Mesendoderm (in vitro differentiated cells): Measurements from ENCODE around the gene ZNF615.
"Not testable (repeated sequence)": the region's sequence is repeated elsewhere in the genome, so short reads cannot be mapped to it uniquely, and the experiment has no call there.

Experiments used
- DNase-seq: peaks from one replicate; pipeline ENCODE4 v3.0.0; 2013
- H2AK5ac ChIP-seq: 2 replicates; pipeline ENCODE4 v1.6.1; 2013; ENCODE audit warnings: low read length, inconsistent platforms
- H2BK120ac ChIP-seq: 2 replicates; pipeline ENCODE4 v1.6.1; 2013; ENCODE audit warnings: low read depth, mild to moderate bottlenecking, low read length, moderate library complexity, mixed read lengths
- H2BK15ac ChIP-seq: replicated peaks from 2 replicates; pipeline ENCODE4 v1.6.1; 2013; ENCODE audit warnings: low read depth, mild to moderate bottlenecking, moderate library complexity
- H2BK5ac ChIP-seq: 2 replicates; pipeline ENCODE4 v1.6.1; 2013; ENCODE audit warnings: low read length, inconsistent platforms
- H3K18ac ChIP-seq: 2 replicates; pipeline ENCODE4 v1.6.1; 2013; ENCODE audit warnings: mild to moderate bottlenecking, low read length, mixed read lengths
- H3K23ac ChIP-seq: one replicate; pipeline ENCODE4 v1.6.1; 2013; ENCODE audit warnings: low read length
- H3K27ac ChIP-seq: 2 replicates; pipeline ENCODE4 v1.5.1; 2013; ENCODE audit warnings: low read depth, mild to moderate bottlenecking, inconsistent platforms, low read length, moderate library complexity
- H3K27me3 ChIP-seq: 2 replicates; pipeline ENCODE4 v1.6.1; 2013; ENCODE audit warnings: low read length, control low read depth, mild to moderate bottlenecking, inconsistent platforms; ENCODE audit not compliant: insufficient read depth, poor library complexity
- H3K36me3 ChIP-seq: 2 replicates; pipeline ENCODE4 v1.6.1; 2013; ENCODE audit warnings: low read length, inconsistent platforms; ENCODE audit not compliant: control insufficient read depth, insufficient read depth
- H3K4ac ChIP-seq: one replicate; pipeline ENCODE4 v1.6.1; 2013; ENCODE audit warnings: low read depth, mild to moderate bottlenecking, low read length, moderate library complexity
- H3K4me1 ChIP-seq: 2 replicates; pipeline ENCODE4 v1.6.1; 2013; ENCODE audit warnings: low read depth, low read length, inconsistent platforms; ENCODE audit not compliant: control insufficient read depth
- H3K4me2 ChIP-seq: 2 replicates; pipeline ENCODE4 v1.6.1; 2013; ENCODE audit warnings: low read length
- H3K4me3 ChIP-seq: 2 replicates; pipeline ENCODE4 v1.5.1; 2013; ENCODE audit warnings: mild to moderate bottlenecking, low read length
- H3K56ac ChIP-seq: one replicate; pipeline ENCODE4 v1.6.1; 2013; ENCODE audit warnings: low read length
- H3K79me1 ChIP-seq: 2 replicates; pipeline ENCODE4 v1.6.1; 2013; ENCODE audit warnings: low read length, inconsistent platforms
- H3K79me2 ChIP-seq: 2 replicates; pipeline ENCODE4 v1.6.1; 2013; ENCODE audit warnings: mild to moderate bottlenecking, low read length; ENCODE audit not compliant: control insufficient read depth, insufficient read depth
- H3K9ac ChIP-seq: 2 replicates; pipeline ENCODE4 v1.6.1; 2013; ENCODE audit warnings: low read length, inconsistent platforms
- H4K5ac ChIP-seq: one replicate; pipeline ENCODE4 v1.6.1; 2013; ENCODE audit warnings: low read length
- H4K8ac ChIP-seq: one replicate; pipeline ENCODE4 v1.6.1; 2013; ENCODE audit warnings: low read depth, mild to moderate bottlenecking, control low read depth, low read length, moderate library complexity
- WGBS: extraction: QIAGEN DNeasy Blood & Tissue Kit; methylation state at CpG from one replicate; pipeline ENCODE4 v1.1.7; 2013; ENCODE audit warnings: low lambda C conversion rate, missing lambda C conversion rate; ENCODE audit not compliant: insufficient coverage; ENCODE audit errors: extremely low coverage; 5-methylcytosine and 5-hydroxymethylcytosine counted together

ZNF615 gene

DNA sequence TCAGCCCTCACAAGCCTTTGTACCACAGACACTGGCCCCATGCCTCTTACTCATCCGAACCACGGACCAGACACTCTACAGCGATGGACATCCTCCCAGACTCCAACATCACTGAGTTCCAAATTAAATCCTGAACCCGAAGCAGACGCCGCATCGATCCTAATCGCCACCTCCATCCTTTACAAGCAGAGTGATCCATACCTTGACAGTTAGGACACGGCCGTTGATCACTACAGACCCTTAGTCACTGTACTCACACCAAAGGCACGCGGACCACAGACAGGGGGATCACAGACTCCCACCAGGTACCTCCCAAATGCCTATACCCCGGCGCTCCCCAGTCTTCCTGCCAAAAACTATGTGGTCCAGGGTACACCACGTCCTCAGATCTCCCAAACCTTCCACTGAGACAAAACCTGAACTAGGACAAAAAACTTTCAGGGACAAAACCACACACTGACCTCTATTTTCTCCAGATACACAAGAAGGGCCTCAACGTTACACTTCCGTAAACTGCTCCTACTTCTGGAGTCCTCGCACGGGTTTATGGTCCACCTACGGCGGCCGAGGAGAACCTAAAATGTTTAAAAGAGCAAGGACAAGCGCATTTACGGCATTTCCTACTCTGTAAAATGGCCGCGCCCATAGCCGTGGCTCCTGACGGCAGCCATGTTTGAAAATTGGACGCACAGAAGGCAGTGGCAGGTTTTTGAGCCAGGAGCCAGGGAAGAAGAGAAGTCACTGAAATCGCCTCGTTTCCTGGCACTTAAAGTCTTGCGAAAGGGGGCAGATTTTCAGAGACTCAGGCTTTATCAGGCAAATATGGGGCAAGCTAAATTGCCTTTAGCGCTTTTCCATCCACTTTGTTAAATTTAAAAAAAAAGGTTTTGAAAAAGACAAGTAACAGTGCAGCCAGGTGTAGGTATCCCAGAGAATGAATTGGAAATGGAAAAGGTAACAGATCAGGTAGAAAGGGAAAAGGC, 21.4 kb downstream of the ZNF615 start, which contains the start of gene ZNF350:
TSS of gene ZNF350 (minus strand) at position 532 of the 983 bp plus-strand sequence. CDS start 12,480 bp downstream, outside the sequence.
- Histone ChIP-seq H2BK5ac (peak within 1 kb of the TSS; percentile 41), H4K8ac (no peak within 1 kb of the TSS), H3K27ac (no peak within 1 kb of the TSS)

DNA sequence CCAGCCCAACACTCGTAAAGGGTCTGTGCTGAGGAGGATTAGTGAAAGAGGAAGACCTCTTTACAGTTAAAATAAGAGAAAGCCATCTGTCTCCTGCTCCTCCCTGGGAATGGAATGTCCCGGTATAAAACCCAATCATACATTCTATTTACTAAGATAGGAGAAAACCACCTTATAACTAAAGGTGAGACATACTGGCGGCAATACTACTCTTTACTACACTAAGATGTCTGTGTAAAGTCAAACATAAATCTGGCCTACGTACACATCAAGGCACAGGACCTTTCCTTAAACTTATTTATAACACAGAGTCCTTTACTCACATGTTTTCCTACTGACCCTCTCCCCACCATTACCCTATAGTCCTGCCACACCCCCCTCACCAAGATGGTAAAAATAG, 24.6 kb downstream of the ZNF615 start:
- peaks cover 11% of the 10 kb centered on the region for H3K79me2 ChIP-seq
- H3K27ac ChIP-seq = no peak overlapping the region
- H4K5ac ChIP-seq = no peak overlapping the region
- H4K8ac ChIP-seq = no peak overlapping the region
- no peak overlapping the region for H3K4me2 ChIP-seq
- no peaks in the 10 kb centered on the region for H3K4me1 ChIP-seq
- H3K23ac ChIP-seq = no peak overlapping the region
- no peak overlapping the region for H3K4ac ChIP-seq
- no peaks in the 10 kb centered on the region for H3K27me3 ChIP-seq
- H3K79me1 ChIP-seq = peaks cover 4% of the 10 kb centered on the region
- no peak overlapping the region for H2BK5ac ChIP-seq
- no peak overlapping the region for H3K9ac ChIP-seq
- H3K36me3 ChIP-seq = no peaks in the 10 kb centered on the region
- WGBS = no CpG with 5 or more reads among the region's 4 CpGs
- H2BK120ac ChIP-seq = no peak overlapping the region
- H3K18ac ChIP-seq = no peak overlapping the region
- H2AK5ac ChIP-seq = no peak overlapping the region
- no peak overlapping the region for H2BK15ac ChIP-seq
- no peak overlapping the region for H3K4me3 ChIP-seq
- no peak for DNase-seq
- no peak overlapping the region for H3K56ac ChIP-seq

More for the DNA sequence above, 21.4 kb downstream of the ZNF615 start, which contains the start of gene ZNF350:
- Histone ChIP-seq H3K9ac (peak within 1 kb of the TSS; percentile 64), H2BK120ac (no peak within 1 kb of the TSS), H3K4me3 (peak within 1 kb of the TSS; percentile 91), H3K18ac (no peak within 1 kb of the TSS), H3K4me1 (no peaks in the 10 kb centered on the region), H2BK15ac (no peak within 1 kb of the TSS), H3K23ac (no peak within 1 kb of the TSS), H4K5ac (peak within 1 kb of the TSS; percentile 56), H3K79me1 (peaks cover 4% of the 10 kb centered on the region), H3K4ac (no peak within 1 kb of the TSS), H3K4me2 (peak within 1 kb of the TSS; percentile 77), H2AK5ac (no peak within 1 kb of the TSS), H3K79me2 (peaks cover 8% of the 10 kb centered on the region), H3K56ac (peak within 1 kb of the TSS; percentile 92), H3K27me3 (no peaks in the 10 kb centered on the region), H3K36me3 (no peaks in the 10 kb centered on the region)
- peak; percentile 98 for DNase-seq
- WGBS = no CpG with 5 or more reads among the region's 33 CpGs

DNA sequence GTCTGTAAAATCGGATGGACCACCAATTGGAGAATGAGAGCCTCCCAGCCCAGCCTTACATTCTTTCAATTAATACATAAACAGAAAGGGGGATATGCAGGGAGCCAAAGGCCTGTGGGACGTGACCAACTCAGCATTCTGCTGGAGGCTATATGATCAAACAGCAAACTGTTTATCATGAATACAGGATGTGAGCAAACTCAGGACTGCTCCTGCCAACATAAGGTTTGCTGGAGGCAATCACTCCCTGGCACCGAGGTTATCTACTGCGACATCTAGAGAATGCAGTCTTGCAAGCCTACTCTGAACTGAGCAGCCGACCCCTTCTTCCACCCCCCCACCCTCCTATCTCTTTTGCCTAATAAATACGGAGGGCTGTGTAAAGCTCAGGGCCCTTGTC, 27.1 kb downstream of the ZNF615 start:
- no CpG with 5 or more reads among the region's 6 CpGs for WGBS
- H3K18ac ChIP-seq = not testable (repeated sequence)

DNA sequence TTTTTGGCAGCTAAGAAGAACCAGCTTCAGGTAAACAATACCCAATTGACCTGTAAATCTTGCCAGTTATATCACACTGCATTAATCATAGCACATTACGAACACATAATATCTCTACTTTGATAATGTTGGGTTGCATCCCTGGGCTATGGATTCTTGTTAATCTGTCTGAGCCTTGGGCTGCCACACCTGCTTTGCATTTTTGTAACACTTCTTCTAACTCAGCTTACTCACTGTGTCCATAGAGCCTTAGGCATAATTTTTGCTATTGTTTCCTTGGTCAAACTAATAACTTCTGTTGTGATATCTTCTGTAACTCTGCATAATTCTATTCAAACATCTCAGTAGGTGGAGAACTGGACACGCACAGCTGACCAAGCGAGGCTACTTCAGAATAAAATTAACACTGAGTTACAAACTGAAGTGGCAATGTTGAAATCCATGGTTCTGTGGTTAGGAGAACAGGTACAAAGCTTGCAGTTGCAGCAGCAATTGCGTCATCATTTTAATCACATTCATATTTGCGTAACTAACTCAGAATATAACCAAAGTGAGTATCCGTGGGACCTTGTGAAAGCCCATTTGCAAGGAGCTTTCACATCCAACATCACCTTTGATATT, 27.8 kb downstream of the ZNF615 start:
- Histone ChIP-seq H3K4me2 (no peak overlapping the region), H3K9ac (no peak overlapping the region), H3K18ac (no peak overlapping the region), H3K4me1 (no peaks in the 10 kb centered on the region), H3K27ac (no peak overlapping the region), H4K8ac (no peak overlapping the region), H3K79me2 (peaks cover 2% of the 10 kb centered on the region), H3K79me1 (no peaks in the 10 kb centered on the region), H3K56ac (no peak overlapping the region), H2AK5ac (no peak overlapping the region), H3K27me3 (no peaks in the 10 kb centered on the region), H3K4me3 (no peak overlapping the region), H3K4ac (no peak overlapping the region), H3K23ac (no peak overlapping the region), H2BK15ac (no peak overlapping the region), H2BK5ac (no peak overlapping the region), H3K36me3 (no peaks in the 10 kb centered on the region), H2BK120ac (no peak overlapping the region), H4K5ac (no peak overlapping the region)
- no CpG with 5 or more reads among the region's 6 CpGs for WGBS
- DNase-seq = no peak

More for the DNA sequence above, 27.1 kb downstream of the ZNF615 start:
- not testable (repeated sequence) for H2BK5ac ChIP-seq, H3K27ac ChIP-seq, H3K4me2 ChIP-seq, H4K5ac ChIP-seq, H3K56ac ChIP-seq, H3K23ac ChIP-seq, H3K4me1 ChIP-seq, H3K36me3 ChIP-seq, H2BK120ac ChIP-seq, H2AK5ac ChIP-seq, H3K79me2 ChIP-seq, H2BK15ac ChIP-seq, H3K9ac ChIP-seq, H3K27me3 ChIP-seq, H3K79me1 ChIP-seq, H4K8ac ChIP-seq, H3K4ac ChIP-seq, H3K4me3 ChIP-seq
- peak; percentile 16 for DNase-seq

DNA sequence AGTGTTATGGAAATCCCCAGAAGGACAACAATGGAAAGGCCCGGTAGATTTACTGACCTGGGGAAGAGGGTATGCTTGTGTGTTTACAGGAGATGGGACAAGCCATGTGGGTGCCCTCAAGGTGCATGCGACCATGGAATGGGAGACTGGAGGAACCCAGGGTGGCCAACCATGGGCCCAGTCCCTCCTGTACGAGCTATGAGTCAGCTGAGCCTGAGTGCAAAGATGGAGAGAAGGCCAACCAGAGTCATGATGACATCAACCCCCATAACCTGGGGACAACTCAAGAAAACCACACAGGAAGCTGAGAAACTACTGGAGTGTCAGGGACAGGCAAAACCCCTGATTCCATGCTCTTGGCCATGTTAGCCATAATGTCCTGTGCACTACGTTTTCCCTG, 29.1 kb downstream of the ZNF615 start:
- DNase-seq = no peak
- Histone ChIP-seq H3K9ac (no peak overlapping the region), H3K79me2 (peaks cover 2% of the 10 kb centered on the region), H3K79me1 (no peaks in the 10 kb centered on the region), H3K4me3 (no peak overlapping the region), H3K23ac (no peak overlapping the region), H3K4me2 (no peak overlapping the region), H2BK15ac (no peak overlapping the region), H2AK5ac (no peak overlapping the region), H3K27ac (no peak overlapping the region), H4K8ac (no peak overlapping the region), H3K4me1 (no peaks in the 10 kb centered on the region), H3K4ac (no peak overlapping the region), H2BK5ac (no peak overlapping the region), H2BK120ac (no peak overlapping the region), H4K5ac (no peak overlapping the region), H3K36me3 (no peaks in the 10 kb centered on the region), H3K56ac (no peak overlapping the region), H3K27me3 (no peaks in the 10 kb centered on the region), H3K18ac (no peak overlapping the region)
- WGBS = no CpG with 5 or more reads among the region's 4 CpGs
